HCT116 (cell line): ENCODE data around the gene SMIM26. TPM values are rescaled to one million over a fixed set of nuclear protein-coding genes. Genes with fewer than 3 reads are reported as not detected.

Source experiments
- ATAC-seq: fragments of 200-7000 bp; cut with Tn5 transposase; 2 replicates; pipeline ENCODE4 v1.9.1; 2020; ENCODE audit warnings: mild to moderate bottlenecking, moderate library complexity
- BruUV-seq: library from RNA; stranded (reverse); fragments of 400-500 nt; replicated peaks from 2 replicates; lab custom pipeline; 2021; lab: Mats Ljungman, UMichigan
- CTCF ChIA-PET: fragments of 300-600 bp; sonication (Branson Sonifier 250); formaldehyde crosslinking; loops from one replicate; lab custom pipeline; 2021; ENCODE audit warnings: antibody characterized with exemption; lab: Charles Lee
- POLR2A ChIA-PET: fragments of 300-600, 350-600 bp; sonication (Branson Sonifier 250); formaldehyde crosslinking; loops from one replicate; lab custom pipeline; 2021; ENCODE audit warnings: antibody characterized with exemption; lab: Charles Lee
- RAD21 ChIA-PET, 2 experiments: fragments of 300-600 bp; sonication (Branson Sonifier 250); formaldehyde crosslinking; loops; one replicate each; lab custom pipeline; 2023; ENCODE audit warnings: low total read pairs in 2 of 2; ENCODE audit not compliant: uncharacterized antibody in 2 of 2, unreplicated experiment in 2 of 2, low non-redundant PET in 1 of 2; lab: Charles Lee
- DNase-seq: peaks from one replicate; pipeline ENCODE4 v3.0.0-alpha.2; 2010; ENCODE audit warnings: low read depth, low spot score
- H2AFZ ChIP-seq: fragments of 200-600 bp; shearing (Covaris generic), sonication (generic); 2 replicates; pipeline ENCODE4 v1.6.1; 2017; ENCODE audit warnings: low read depth, mixed run types, mixed read lengths, antibody characterized with exemption, low read length; ENCODE audit not compliant: poor library complexity, severe bottlenecking
- H3K27ac ChIP-seq: 2 replicates; pipeline ENCODE4 v1.5.1; 2012; ENCODE audit warnings: low read depth, low read length
- H3K27me3 ChIP-seq: fragments of 200-600 bp; sonication (generic); 2 replicates; pipeline ENCODE4 v1.6.1; 2016; ENCODE audit warnings: mixed run types, low read length, mixed read lengths; ENCODE audit not compliant: insufficient read depth
- H3K36me3 ChIP-seq, 2 experiments: fragments of 200-500 bp in 1 of 2; fragments of 200-600 bp in 1 of 2; sonication (Bioruptor generic) in 1 of 2; sonication (generic) in 1 of 2; 2 replicates each; pipeline versions ENCODE4 v1.5.1 to v1.6.1; 2014 to 2016; ENCODE audit warnings: low read length in 2 of 2, inconsistent platforms in 1 of 2, mixed read lengths in 1 of 2, mixed run types in 1 of 2; ENCODE audit not compliant: insufficient read depth in 2 of 2, control insufficient read depth in 1 of 2
- H3K4me1 ChIP-seq, 2 experiments: fragments of 200-600 bp in 1 of 2; sonication (generic) in 1 of 2; 2 replicates each; pipeline versions ENCODE4 v1.5.1 to v1.6.1; 2012 to 2017; ENCODE audit warnings: low read length in 2 of 2, inconsistent platforms in 1 of 2, mild to moderate bottlenecking in 1 of 2, mixed read lengths in 1 of 2, mixed run types in 1 of 2, moderate library complexity in 1 of 2; ENCODE audit not compliant: insufficient read depth in 2 of 2, control insufficient read depth in 1 of 2
- H3K4me2 ChIP-seq: fragments of 200-600 bp; sonication (generic); 2 replicates; pipeline ENCODE4 v1.6.1; 2017; ENCODE audit warnings: mixed run types, low read length, mixed read lengths
- H3K4me3 ChIP-seq, 2 experiments: fragments of 200-600 bp in 1 of 2; sonication (generic) in 1 of 2; replicated peaks in 1 of 2; 2 replicates each; pipeline ENCODE4 v1.5.1; 2011 to 2016; ENCODE audit warnings: low read length in 2 of 2, control low read depth in 1 of 2, low read depth in 1 of 2, mild to moderate bottlenecking in 1 of 2, mixed read lengths in 1 of 2, mixed run types in 1 of 2
- H3K79me2 ChIP-seq: fragments of 200-600 bp; sonication (generic); 2 replicates; pipeline ENCODE4 v1.6.1; 2017; ENCODE audit warnings: mild to moderate bottlenecking, mixed run types, low read length, moderate library complexity, mixed read lengths; ENCODE audit not compliant: insufficient read depth
- H3K9ac ChIP-seq: fragments of 200-600 bp; sonication (generic); 2 replicates; pipeline ENCODE4 v1.6.1; 2016; ENCODE audit warnings: low read length, mixed read lengths
- H3K9me2 ChIP-seq: fragments of 200-600 bp; sonication (generic), shearing (Covaris generic); 2 replicates; pipeline ENCODE4 v1.6.1; 2017; ENCODE audit warnings: mixed run types, mild to moderate bottlenecking, moderate library complexity; ENCODE audit not compliant: insufficient read depth
- H3K9me3 ChIP-seq, 2 experiments: fragments of 200-500 bp in 1 of 2; fragments of 200-600 bp in 1 of 2; sonication (Bioruptor generic) in 1 of 2; sonication (generic) in 1 of 2; 2 replicates each; pipeline ENCODE4 v1.6.1; 2014 to 2017; ENCODE audit warnings: low read length in 2 of 2, mixed read lengths in 2 of 2, inconsistent platforms in 1 of 2, low read depth in 1 of 2, mild to moderate bottlenecking in 1 of 2, mixed run types in 1 of 2, moderate library complexity in 1 of 2; ENCODE audit not compliant: control insufficient read depth in 1 of 2, insufficient read depth in 1 of 2
- H4K20me1 ChIP-seq: fragments of 200-600 bp; sonication (generic), shearing (Covaris generic); 2 replicates; pipeline ENCODE4 v1.6.1; 2017; ENCODE audit warnings: mixed run types, mild to moderate bottlenecking, moderate library complexity; ENCODE audit not compliant: insufficient read depth
- CTCF ChIP-seq, 3 experiments: fragments of 200-600 bp in 1 of 3; sonication (generic) in 1 of 3; IDR thresholded peaks in 2 of 3; conservative IDR thresholded peaks in 1 of 3; 2 replicates each; pipeline ENCODE4 v1.5.1; 2012 to 2017; ENCODE audit warnings: low read depth in 2 of 3, low read length in 2 of 3, antibody characterized with exemption in 1 of 3, borderline replicate concordance in 1 of 3, control low read depth in 1 of 3, mild to moderate bottlenecking in 1 of 3, mixed read lengths in 1 of 3, mixed run types in 1 of 3, moderate library complexity in 1 of 3; ENCODE audit not compliant: insufficient read depth in 1 of 3
- EZH2 ChIP-seq: fragments of 200-600 bp; sonication (generic); IDR thresholded peaks from 2 replicates; pipeline ENCODE4 v1.6.1; 2017; ENCODE audit warnings: antibody characterized with exemption, mixed run types
- REST ChIP-seq: IDR thresholded peaks from 2 replicates; pipeline ENCODE4 v1.6.1; 2012; ENCODE audit warnings: low read depth
- SRF ChIP-seq: IDR thresholded peaks from 2 replicates; pipeline ENCODE4 v1.6.1; 2012; ENCODE audit warnings: low read depth
- TCF7L2 ChIP-seq: IDR thresholded peaks from 2 replicates; pipeline ENCODE4 v1.7.0; 2011; ENCODE audit warnings: borderline replicate concordance, inconsistent platforms; ENCODE audit not compliant: insufficient read depth, insufficient read length; ENCODE audit errors: extremely low read depth
- YY1 ChIP-seq: IDR thresholded peaks from 2 replicates; pipeline ENCODE4 v1.6.1; 2011; ENCODE audit warnings: low read length, low read depth, moderate library complexity, mild to moderate bottlenecking; ENCODE audit not compliant: insufficient replicate concordance; ENCODE audit errors: extremely low read depth
- ZNF274 ChIP-seq: fragments of 200-500 bp; sonication (Bioruptor generic); IDR thresholded peaks from 2 replicates; pipeline ENCODE4 v1.6.1; 2014; ENCODE audit warnings: mild to moderate bottlenecking, low read depth, low read length, inconsistent platforms
- intact Hi-C: fragments of 100-400 bp; cut with micrococcal nuclease; formaldehyde crosslinking; loops from 2 replicates; pipeline ENCODE4 v1.10.0; 2022
- total RNA-seq: library from RNA; stranded (reverse); gene quantifications from one replicate; pipeline ENCODE4 v1.2.1, GENCODE V29; 2021; ENCODE audit not compliant: unreplicated experiment

SMIM26 gene
- total RNA-seq, 1 experiment from 2014 or later, result 80.1 TPM

GRCh38 chr20:18529041-18529440 lies 38.2 kb upstream of the SMIM26 start (continued):
- TF ChIP-seq SRF (no peak), YY1 (no peak), ZNF274 (no peak)

- no peaks in the 10 kb centered on the region for H3K27me3 ChIP-seq
- ChIA-PET POLR2A (no interaction called here), RAD21 (no interaction called here), CTCF (no interaction called here)
- no peaks in the 10 kb centered on the region for H3K9me2 ChIP-seq
- no peak overlapping the region for H2AFZ ChIP-seq
- no peak overlapping the region for H3K27ac ChIP-seq
- no peak for TF ChIP-seq TCF7L2
- TF ChIP-seq EZH2, result no peak
- no peak for TF ChIP-seq REST
- no peak for TF ChIP-seq CTCF (IDR thresholded peaks at IDR 0.05 in 2 of 3, conservative IDR thresholded peaks at IDR 0.05 in 1 of 3; ENCODE audit: borderline replicate concordance in 1 of 3, insufficient read depth in 1 of 3, low read depth in 2 of 3, low read length in 2 of 3)
- DNase-seq (no peak), ATAC-seq (no peak)
- H3K79me2 ChIP-seq, result no peaks in the 10 kb centered on the region
- no peak overlapping the region for H3K4me3 ChIP-seq
- intact Hi-C loops, result no loop called here
- no TSS peak for BruUV-seq
- H4K20me1 ChIP-seq, result no peaks in the 10 kb centered on the region
- no peaks in the 10 kb centered on the region for H3K4me1 ChIP-seq
- no peak overlapping the region for H3K9ac ChIP-seq
- no peak overlapping the region for H3K4me2 ChIP-seq
- H3K36me3 ChIP-seq, result peaks cover 40 to 68% of the 10 kb centered on the region in 2 experiments
- no peaks in the 10 kb centered on the region for H3K9me3 ChIP-seq
Observed at GRCh38 chr20:18532626-18533025, 34.6 kb upstream of the SMIM26 start.
